Keratinocyte (primary cell): Measurements from ENCODE around the gene TMEM106B. TPM values are rescaled to one million over a fixed set of nuclear protein-coding genes. Genes with fewer than 3 reads are reported as not detected.

Experiments used
- DNase-seq: peaks from one replicate; pipeline ENCODE4 v3.0.0-alpha.2; 2011; ENCODE audit warnings: low read depth, missing footprints, low spot score
- FAIRE-seq: peaks from 2 replicates; lab custom pipeline; 2011; peaks lifted over from hg19 to GRCh38; lab: Jason Lieb, UNC
- H2AFZ ChIP-seq: 2 replicates; pipeline ENCODE4 v1.6.0; 2012; ENCODE audit warnings: low read length, control low read depth, inconsistent platforms; ENCODE audit not compliant: control insufficient read depth
- H3K27ac ChIP-seq: 2 replicates; pipeline ENCODE4 v1.5.1; 2011; ENCODE audit warnings: low read length; ENCODE audit not compliant: control insufficient read depth, insufficient read depth
- H3K27me3 ChIP-seq: 3 replicates; pipeline ENCODE4 v1.6.0; 2011; ENCODE audit warnings: low read length; ENCODE audit not compliant: control insufficient read depth, insufficient read depth; ENCODE audit errors: extremely low read depth
- H3K36me3 ChIP-seq, 2 experiments: 2 replicates in 1 of 2; 3 replicates in 1 of 2; pipeline ENCODE4 v1.5.1; 2011; ENCODE audit warnings: low read length in 2 of 2, mild to moderate bottlenecking in 1 of 2; ENCODE audit not compliant: control insufficient read depth in 2 of 2, insufficient read depth in 2 of 2; ENCODE audit errors: extremely low read depth in 1 of 2
- H3K4me1 ChIP-seq: 3 replicates; pipeline ENCODE4 v1.5.1; 2011; ENCODE audit warnings: low read length; ENCODE audit not compliant: control insufficient read depth, insufficient read depth; ENCODE audit errors: extremely low read depth
- H3K4me2 ChIP-seq: 3 replicates; pipeline ENCODE4 v1.6.0; 2011; ENCODE audit warnings: low read depth, low read length; ENCODE audit not compliant: control insufficient read depth, insufficient read depth; ENCODE audit errors: extremely low read depth
- H3K4me3 ChIP-seq, 3 experiments: fragments of 200-600 bp in 1 of 3; sonication (generic) in 1 of 3; 2 replicates in 2 of 3; 3 replicates in 1 of 3; pipeline ENCODE4 v1.5.1; 2011 to 2016; ENCODE audit warnings: low read length in 3 of 3, mild to moderate bottlenecking in 3 of 3, control low read depth in 2 of 3, inconsistent platforms in 1 of 3, low read depth in 1 of 3, mixed read lengths in 1 of 3, mixed run types in 1 of 3, moderate library complexity in 1 of 3; ENCODE audit not compliant: control insufficient read depth in 2 of 3, insufficient read depth in 2 of 3; ENCODE audit errors: extremely low read depth in 1 of 3
- H3K79me2 ChIP-seq: 2 replicates; pipeline ENCODE4 v1.6.0; 2012; ENCODE audit warnings: low read length; ENCODE audit not compliant: control insufficient read depth, insufficient read depth
- H3K9ac ChIP-seq: 3 replicates; pipeline ENCODE4 v1.6.0; 2011; ENCODE audit warnings: low read length; ENCODE audit not compliant: control insufficient read depth, insufficient read depth; ENCODE audit errors: extremely low read depth
- H3K9me1 ChIP-seq: 3 replicates; pipeline ENCODE4 v1.6.0; 2011; ENCODE audit warnings: low read length; ENCODE audit not compliant: control insufficient read depth, insufficient read depth; ENCODE audit errors: extremely low read depth
- H3K9me3 ChIP-seq: 2 replicates; pipeline ENCODE4 v1.5.1; 2012; ENCODE audit warnings: low read depth, low read length; ENCODE audit not compliant: control insufficient read depth
- H4K20me1 ChIP-seq: 3 replicates; pipeline ENCODE4 v1.6.0; 2011; ENCODE audit warnings: low read length; ENCODE audit not compliant: control insufficient read depth, insufficient read depth; ENCODE audit errors: extremely low read depth
- CTCF ChIP-seq, 3 experiments: IDR thresholded peaks in 1 of 3; conservative IDR thresholded peaks in 1 of 3; optimal IDR thresholded peaks in 1 of 3; 2 replicates in 2 of 3; 3 replicates in 1 of 3; pipeline versions ENCODE3 to v1.5.1; 2011; ENCODE audit warnings: low read length in 3 of 3, mild to moderate bottlenecking in 3 of 3, moderate library complexity in 2 of 3, control low read depth in 1 of 3, inconsistent platforms in 1 of 3; ENCODE audit not compliant: insufficient read depth in 2 of 3; ENCODE audit errors: extremely low read depth in 1 of 3
- EZH2 ChIP-seq: IDR thresholded peaks from one replicate; pipeline ENCODE4 v1.6.1; 2012; ENCODE audit warnings: inconsistent platforms, mild to moderate bottlenecking, low read length, moderate library complexity
- dilution Hi-C: fragments of 300-500 bp; cut with MboI; formaldehyde crosslinking; loops from one replicate; pipeline ENCODE4 v1.7.0; 2020; ENCODE audit warnings: low sequenced_read_pairs; ENCODE audit not compliant: extremely low pct_ligation_motif_present
- polyA plus RNA-seq, 5 experiments: library from polyadenylated mRNA; depleted of rRNA in 3 of 5; stranded (reverse) in 3 of 5; stranded (forward) in 1 of 5; unstranded in 1 of 5; fragments of >200 nt; gene quantifications; 1 replicate in 1 of 5; 2 replicates in 3 of 5; 3 replicates in 1 of 5; pipeline versions ENCODE4 v1.2.1 to v1.2.3, GENCODE V29; 2011 to 2012; ENCODE audit warnings: missing spikeins in 2 of 5, low read depth in 1 of 5, low replicate concordance in 1 of 5

The TMEM106B gene
- polyA plus RNA-seq, 1 donor (not counting 4 experiments of a cell fraction or from before 2014, with no cell fraction given): 32.9 TPM

GRCh38 chr7:12233175-12233574 lies 22.1 kb downstream of the TMEM106B start:
- FAIRE-seq (no peak), DNase-seq (no peak)
- H3K27me3 ChIP-seq: no peaks in the 10 kb centered on the region
- H3K9ac ChIP-seq: no peak overlapping the region
- no peaks in the 10 kb centered on the region for H3K79me2 ChIP-seq
- H3K36me3 ChIP-seq: no peaks in the 10 kb centered on the region
- no peak overlapping the region for H3K27ac ChIP-seq
- no peaks in the 10 kb centered on the region for H4K20me1 ChIP-seq
- TF ChIP-seq EZH2 (no peak), CTCF (optimal IDR thresholded peaks at IDR 0.05 in 1 of 3, IDR thresholded peaks at IDR 0.05 in 1 of 3, conservative IDR thresholded peaks at IDR 0.05 in 1 of 3; ENCODE audit: extremely low read depth in 1 of 3, insufficient read depth in 2 of 3, low read length in 3 of 3) (no peak)
- H3K9me1 ChIP-seq: no peaks in the 10 kb centered on the region
- dilution Hi-C loops: no loop called here
- no peak overlapping the region for H3K4me2 ChIP-seq
- no peaks in the 10 kb centered on the region for H3K9me3 ChIP-seq
- H2AFZ ChIP-seq: no peak overlapping the region
- H3K4me1 ChIP-seq: no peaks in the 10 kb centered on the region
- H3K4me3 ChIP-seq: no peak overlapping the region

GRCh38 chr7:12234334-12234865 lies 23.3 kb downstream of the TMEM106B start:
- H3K27ac ChIP-seq: no peak overlapping the region
- no peaks in the 10 kb centered on the region for H3K27me3 ChIP-seq
- no peaks in the 10 kb centered on the region for H3K9me3 ChIP-seq
- no peaks in the 10 kb centered on the region for H3K79me2 ChIP-seq
- H2AFZ ChIP-seq: no peak overlapping the region
- no peak overlapping the region for H3K4me3 ChIP-seq
- H3K4me1 ChIP-seq: no peaks in the 10 kb centered on the region
- DNase-seq (no peak), FAIRE-seq (no peak)
- TF ChIP-seq CTCF (optimal IDR thresholded peaks at IDR 0.05 in 1 of 3, IDR thresholded peaks at IDR 0.05 in 1 of 3, conservative IDR thresholded peaks at IDR 0.05 in 1 of 3; ENCODE audit: extremely low read depth in 1 of 3, insufficient read depth in 2 of 3, low read length in 3 of 3) (no peak), EZH2 (no peak)
- no peak overlapping the region for H3K9ac ChIP-seq
- H3K4me2 ChIP-seq: no peak overlapping the region
- H4K20me1 ChIP-seq: no peaks in the 10 kb centered on the region
- dilution Hi-C loops: no loop called here
- no peaks in the 10 kb centered on the region for H3K36me3 ChIP-seq
- no peaks in the 10 kb centered on the region for H3K9me1 ChIP-seq
